ENCODE results near the gene CATSPER4. TPM values are rescaled to one million over a fixed set of nuclear protein-coding genes. Genes with fewer than 3 reads are reported as not detected.

The CATSPER4 gene
- total and polyA plus RNA-seq, 2 of the 13 experiments (the other 11 are each of a cell fraction or from before 2014, with no cell fraction given): not detected

DNA sequence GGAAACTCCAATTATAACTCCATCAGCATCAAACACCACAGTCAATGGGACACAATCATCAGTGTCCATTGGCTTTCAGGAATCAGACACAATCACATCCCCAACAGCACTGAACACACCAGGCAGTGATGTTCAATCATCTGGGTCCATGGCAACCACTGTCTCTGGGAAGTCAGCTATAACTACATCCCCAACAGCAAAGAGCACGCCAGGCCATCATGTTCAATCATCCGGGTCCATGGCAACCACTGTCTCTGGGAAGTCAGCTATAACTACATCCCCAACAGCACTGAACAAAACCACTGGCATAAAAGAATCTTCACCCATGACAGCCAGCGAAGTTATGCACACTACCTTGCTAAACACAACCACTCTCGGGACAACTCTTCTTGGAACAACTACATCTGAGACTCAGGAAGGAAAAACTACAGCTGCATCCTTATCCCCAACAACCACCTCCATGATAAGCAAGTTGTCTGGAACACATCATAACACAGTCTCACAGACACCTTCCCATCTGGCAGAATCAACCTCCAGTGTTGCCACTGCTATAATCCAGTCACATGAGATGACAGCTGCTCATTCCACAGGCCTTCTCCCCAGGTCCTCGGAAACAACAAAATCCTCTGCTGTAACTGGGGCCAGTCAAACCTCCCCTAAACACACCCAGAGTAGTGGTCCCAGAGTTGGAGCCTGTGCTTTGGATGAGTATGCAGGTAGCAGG lies 19.9 kb downstream of the CATSPER4 start:
- in situ Hi-C loops (cut with HindIII; ENCODE audit: extremely low pct_ligation_motif_present, low pct_unique_long_range_greater_than_20kb): no loop called here
- Histone ChIP-seq H3K79me2 (ENCODE audit: insufficient read depth, low read length) (no peaks in the 10 kb centered on the region), H3K4me3 (replicated peaks in 1 of 3; ENCODE audit: insufficient read depth in 1 of 3, low read depth in 2 of 3, low read length in 3 of 3) (no peak overlapping the region), H3K9ac (ENCODE audit: insufficient read depth, low read depth, low read length) (no peak overlapping the region), H3K36me3 (replicated peaks in 1 of 2; ENCODE audit: control insufficient read depth in 1 of 2, insufficient read depth in 2 of 2, low read length in 2 of 2) (no peaks in the 10 kb centered on the region), H3K9me3 (ENCODE audit: low read length) (no peaks in the 10 kb centered on the region), H3K27me3 (ENCODE audit: control insufficient read depth in 1 of 2, insufficient read depth in 2 of 2, low read length in 2 of 2) (peaks cover 0 to 1% of the 10 kb centered on the region in 2 experiments; a peak in 1 of 5 replicates), H4K20me1 (ENCODE audit: insufficient read depth, low read length) (no peaks in the 10 kb centered on the region), H3K27ac (ENCODE audit: extremely low read length, insufficient read depth, low read length) (no peak overlapping the region), H3K4me1 (ENCODE audit: insufficient read depth, low read length) (no peaks in the 10 kb centered on the region), H3K4me2 (ENCODE audit: low read depth, low read length) (no peak overlapping the region), H2AFZ (ENCODE audit: low read length) (no peak overlapping the region)
- ChIA-PET CTCF (ENCODE audit: low intra/inter-chr PET ratio, low total read pairs) (no interaction called here), POLR2A (no interaction called here)
- BruUV-seq (replicated peaks): no TSS peak
- intact Hi-C loops (cut with micrococcal nuclease; ENCODE audit: unreplicated experiment): no loop called here
- no peak for DNase-seq (ENCODE audit: low spot score)
- FAIRE-seq: no peak
- ATAC-seq: no peak
- 34% methylated on average over 5 of the region's 5 CpGs for WGBS (ENCODE audit: low lambda C conversion rate)
- TF ChIP-seq ZFP1 (CRISPR knock-in tag; IDR thresholded peaks at IDR 0.05): no peak
- TF ChIP-seq SRY (CRISPR knock-in tag; IDR thresholded peaks at IDR 0.05): no peak
- no peak for TF ChIP-seq FLYWCH1 (CRISPR knock-in tag; IDR thresholded peaks at IDR 0.05)
- TF ChIP-seq MIER2 (CRISPR knock-in tag; IDR thresholded peaks at IDR 0.05): no peak
- no peak for TF ChIP-seq SUZ12 (IDR thresholded peaks at IDR 0.05; ENCODE audit: low read depth, low read length)
- no peak for TF ChIP-seq GFI1 (CRISPR knock-in tag; IDR thresholded peaks at IDR 0.05; ENCODE audit: borderline replicate concordance)
- no peak for TF ChIP-seq ZC3H13 (CRISPR knock-in tag; IDR thresholded peaks at IDR 0.05)
- TF ChIP-seq, protein P1, sequence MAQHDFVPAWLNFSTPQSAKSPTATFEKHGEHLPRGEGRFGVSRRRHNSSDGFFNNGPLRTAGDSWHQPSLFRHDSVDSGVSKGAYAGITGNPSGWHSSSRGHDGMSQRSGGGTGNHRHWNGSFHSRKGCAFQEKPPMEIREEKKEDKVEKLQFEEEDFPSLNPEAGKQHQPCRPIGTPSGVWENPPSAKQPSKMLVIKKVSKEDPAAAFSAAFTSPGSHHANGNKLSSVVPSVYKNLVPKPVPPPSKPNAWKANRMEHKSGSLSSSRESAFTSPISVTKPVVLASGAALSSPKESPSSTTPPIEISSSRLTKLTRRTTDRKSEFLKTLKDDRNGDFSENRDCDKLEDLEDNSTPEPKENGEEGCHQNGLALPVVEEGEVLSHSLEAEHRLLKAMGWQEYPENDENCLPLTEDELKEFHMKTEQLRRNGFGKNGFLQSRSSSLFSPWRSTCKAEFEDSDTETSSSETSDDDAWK (CRISPR knock-in tag; IDR thresholded peaks at IDR 0.05): no peak
- TF ChIP-seq, protein P2, sequence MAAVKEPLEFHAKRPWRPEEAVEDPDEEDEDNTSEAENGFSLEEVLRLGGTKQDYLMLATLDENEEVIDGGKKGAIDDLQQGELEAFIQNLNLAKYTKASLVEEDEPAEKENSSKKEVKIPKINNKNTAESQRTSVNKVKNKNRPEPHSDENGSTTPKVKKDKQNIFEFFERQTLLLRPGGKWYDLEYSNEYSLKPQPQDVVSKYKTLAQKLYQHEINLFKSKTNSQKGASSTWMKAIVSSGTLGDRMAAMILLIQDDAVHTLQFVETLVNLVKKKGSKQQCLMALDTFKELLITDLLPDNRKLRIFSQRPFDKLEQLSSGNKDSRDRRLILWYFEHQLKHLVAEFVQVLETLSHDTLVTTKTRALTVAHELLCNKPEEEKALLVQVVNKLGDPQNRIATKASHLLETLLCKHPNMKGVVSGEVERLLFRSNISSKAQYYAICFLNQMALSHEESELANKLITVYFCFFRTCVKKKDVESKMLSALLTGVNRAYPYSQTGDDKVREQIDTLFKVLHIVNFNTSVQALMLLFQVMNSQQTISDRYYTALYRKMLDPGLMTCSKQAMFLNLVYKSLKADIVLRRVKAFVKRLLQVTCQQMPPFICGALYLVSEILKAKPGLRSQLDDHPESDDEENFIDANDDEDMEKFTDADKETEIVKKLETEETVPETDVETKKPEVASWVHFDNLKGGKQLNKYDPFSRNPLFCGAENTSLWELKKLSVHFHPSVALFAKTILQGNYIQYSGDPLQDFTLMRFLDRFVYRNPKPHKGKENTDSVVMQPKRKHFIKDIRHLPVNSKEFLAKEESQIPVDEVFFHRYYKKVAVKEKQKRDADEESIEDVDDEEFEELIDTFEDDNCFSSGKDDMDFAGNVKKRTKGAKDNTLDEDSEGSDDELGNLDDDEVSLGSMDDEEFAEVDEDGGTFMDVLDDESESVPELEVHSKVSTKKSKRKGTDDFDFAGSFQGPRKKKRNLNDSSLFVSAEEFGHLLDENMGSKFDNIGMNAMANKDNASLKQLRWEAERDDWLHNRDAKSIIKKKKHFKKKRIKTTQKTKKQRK (IDR thresholded peaks at IDR 0.05; ENCODE audit: low read length): no peak
- TF ChIP-seq, protein P3, sequence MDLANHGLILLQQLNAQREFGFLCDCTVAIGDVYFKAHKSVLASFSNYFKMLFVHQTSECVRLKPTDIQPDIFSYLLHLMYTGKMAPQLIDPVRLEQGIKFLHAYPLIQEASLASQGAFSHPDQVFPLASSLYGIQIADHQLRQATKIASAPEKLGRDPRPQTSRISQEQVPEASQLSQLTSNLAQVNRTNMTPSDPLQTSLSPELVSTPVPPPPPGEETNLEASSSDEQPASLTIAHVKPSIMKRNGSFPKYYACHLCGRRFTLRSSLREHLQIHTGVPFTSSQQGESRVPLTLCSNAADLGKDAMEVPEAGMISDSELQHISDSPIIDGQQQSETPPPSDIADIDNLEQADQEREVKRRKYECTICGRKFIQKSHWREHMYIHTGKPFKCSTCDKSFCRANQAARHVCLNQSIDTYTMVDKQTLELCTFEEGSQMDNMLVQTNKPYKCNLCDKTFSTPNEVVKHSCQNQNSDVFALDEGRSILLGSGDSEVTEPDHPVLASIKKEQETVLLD (CRISPR knock-in tag; IDR thresholded peaks at IDR 0.05; ENCODE audit: low read depth): no peak
- TF ChIP-seq DZIP1 (CRISPR knock-in tag; IDR thresholded peaks at IDR 0.05): no peak
- no peak for TF ChIP-seq ZNF790 (CRISPR knock-in tag; IDR thresholded peaks at IDR 0.05; ENCODE audit: borderline replicate concordance)
- no peak for TF ChIP-seq HIVEP1 (CRISPR knock-in tag; IDR thresholded peaks at IDR 0.05)
- no peak for TF ChIP-seq SCMH1 (CRISPR knock-in tag; IDR thresholded peaks at IDR 0.05; ENCODE audit: borderline replicate concordance)
- TF ChIP-seq ELF4 (CRISPR knock-in tag; IDR thresholded peaks at IDR 0.05; ENCODE audit: borderline replicate concordance): no peak
